Islet of Langerhans (tissue), 1 donor: ENCODE results near the gene NMD3.

ENCODE experiments used
- FAIRE-seq: peaks from one replicate; lab custom pipeline; 2011; peaks lifted over from hg19 to GRCh38; lab: Jason Lieb, UNC

NMD3 gene

DNA sequence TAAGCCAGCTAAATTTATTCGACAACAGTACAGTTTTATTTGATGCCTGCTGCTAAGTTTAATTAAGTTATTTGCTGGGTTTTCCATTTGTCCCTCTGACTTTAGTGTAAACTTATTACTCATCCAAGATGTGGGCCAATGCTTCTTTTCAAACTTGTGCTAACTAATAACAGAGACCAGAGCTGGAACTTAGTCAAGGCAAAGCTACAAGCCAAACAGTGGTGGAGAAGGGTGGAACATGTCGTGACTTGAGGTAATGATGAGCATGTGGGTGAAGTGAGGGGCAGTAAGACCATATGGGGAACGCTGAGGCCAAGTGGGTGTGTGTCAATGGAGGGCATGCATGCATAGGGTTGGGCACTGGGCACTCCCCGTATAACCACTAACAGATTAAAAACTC lies 63.9 kb downstream of the NMD3 start:
- no peak for FAIRE-seq

DNA sequence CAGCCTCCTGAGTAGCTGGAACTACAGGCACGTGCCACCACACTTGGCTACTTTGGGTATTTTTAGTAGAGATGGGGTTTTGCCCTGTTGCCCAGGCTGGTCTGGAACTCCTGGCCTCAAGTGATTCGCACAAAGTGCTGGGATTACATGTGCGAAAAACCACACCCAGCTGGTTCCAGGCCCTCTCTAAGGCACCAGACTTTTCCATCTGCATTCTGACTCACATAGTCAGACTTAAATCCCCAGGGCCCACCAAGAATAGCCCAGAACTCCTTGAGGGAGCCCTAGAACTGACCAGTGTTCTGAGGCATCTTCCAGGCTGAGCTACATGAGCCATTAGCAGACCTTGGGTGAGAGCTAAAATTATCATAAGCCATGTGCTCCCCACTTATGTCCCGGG lies 68.1 kb downstream of the NMD3 start:
- no peak for FAIRE-seq

DNA sequence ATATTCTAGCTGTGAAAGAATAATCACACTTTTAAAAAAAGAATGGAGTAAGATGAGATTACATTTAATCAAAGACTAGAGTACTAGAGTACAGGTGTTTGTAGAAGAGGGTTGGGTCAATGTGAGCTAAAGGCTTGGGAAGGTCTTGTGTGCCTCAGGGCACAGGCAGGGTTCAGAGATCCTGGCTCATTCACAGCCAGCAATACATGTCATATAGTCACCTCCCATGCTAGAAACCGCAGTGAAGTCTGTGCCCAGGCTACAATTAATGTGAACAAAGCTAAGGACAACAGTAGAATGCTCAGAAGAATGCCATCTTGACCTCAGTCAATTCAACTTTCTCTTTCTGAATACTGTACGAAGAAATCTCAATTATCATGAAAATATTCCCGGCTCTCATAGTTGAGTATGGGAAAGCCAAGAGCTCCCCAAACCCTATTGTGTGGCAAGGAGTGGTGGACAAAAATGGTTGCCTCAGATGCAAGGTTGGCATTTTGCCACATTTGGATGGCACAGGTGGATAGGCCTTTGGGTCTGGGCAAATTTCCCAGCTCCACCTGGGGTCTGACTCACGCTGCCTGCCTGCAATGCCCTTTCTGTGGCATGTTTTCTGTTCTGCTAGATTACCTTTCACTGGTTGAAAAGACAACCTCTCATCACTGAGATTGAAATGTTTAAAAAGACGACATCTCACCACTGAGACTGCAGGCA lies 70.2 kb downstream of the NMD3 start:
- no peak for FAIRE-seq

DNA sequence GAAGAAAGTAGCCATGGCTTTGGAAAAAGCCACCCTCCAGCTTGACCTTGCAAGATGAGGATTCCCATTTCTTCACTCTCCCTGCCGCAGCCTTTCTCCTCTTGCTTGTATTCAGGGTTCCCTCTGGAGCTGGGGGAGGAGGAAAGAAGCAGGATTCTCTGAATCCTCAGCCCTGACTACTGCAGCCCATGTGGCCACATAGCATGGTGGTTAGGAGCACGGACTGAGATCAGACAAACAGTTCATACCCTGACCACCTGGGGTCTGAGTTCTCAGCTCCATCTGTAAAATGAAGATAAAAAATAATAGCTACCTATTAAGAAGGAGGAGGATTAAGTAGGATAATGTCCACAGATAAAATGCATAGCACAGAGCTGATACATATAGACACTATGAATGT lies 72.3 kb downstream of the NMD3 start:
- no peak for FAIRE-seq

DNA sequence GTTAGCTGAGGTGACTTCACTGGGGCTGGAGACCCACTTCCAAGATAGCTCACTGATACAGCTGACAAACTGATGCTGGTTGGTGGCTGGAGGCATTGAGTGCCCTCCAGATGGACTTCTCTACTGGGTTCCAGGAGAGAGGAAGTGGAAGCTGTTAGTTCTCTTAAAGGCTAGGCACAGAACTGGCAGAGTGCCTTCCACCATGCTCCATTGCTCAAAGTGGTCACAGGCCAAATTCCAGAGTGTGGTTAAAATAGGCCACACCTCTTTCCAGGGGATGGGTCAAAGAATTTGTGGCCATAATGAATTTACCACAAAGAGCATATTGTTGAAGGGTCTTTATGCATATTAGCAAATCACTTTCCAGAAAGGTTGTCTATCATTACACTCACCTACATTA lies 74.2 kb downstream of the NMD3 start:
- no peak for FAIRE-seq

DNA sequence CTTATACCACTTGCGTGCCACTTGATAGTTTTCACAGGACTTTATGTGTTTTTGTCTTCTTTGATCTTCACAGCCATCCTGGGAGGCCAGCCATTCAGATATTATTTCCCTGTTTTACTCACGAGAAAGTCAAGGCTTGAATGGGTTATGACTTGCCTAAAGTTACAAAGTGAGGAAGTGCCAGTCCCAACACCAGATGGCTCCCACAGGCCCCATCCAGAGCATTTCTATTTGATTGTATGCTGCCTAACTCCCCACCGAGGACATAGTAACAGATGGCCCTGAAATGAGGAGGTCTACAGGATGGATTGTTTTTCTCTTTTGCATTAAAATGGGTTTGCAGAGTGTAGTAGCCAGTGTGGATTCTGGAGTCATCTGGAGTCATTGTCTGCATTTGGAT lies 75.7 kb downstream of the NMD3 start:
- no peak for FAIRE-seq
